Omental fat pad (tissue), 4 donors: ENCODE results near the gene BOLA1. TPM values are rescaled to one million over a fixed set of nuclear protein-coding genes. Genes with fewer than 3 reads are reported as not detected.
"Not testable (repeated sequence)": the region's sequence is repeated elsewhere in the genome, so short reads cannot be mapped to it uniquely, and the experiment has no call there.

ENCODE experiments used
- ATAC-seq: fragments of 150-250 bp; one replicate; pipeline ENCODE4 v1.9.1; 2016; ENCODE audit warnings: mild to moderate bottlenecking, moderate library complexity; ENCODE audit not compliant: low FRiP score
- DNase-seq: peaks from one replicate; pipeline ENCODE4 v3.0.0-alpha.2; 2019; ENCODE audit warnings: low spot score
- total RNA-seq, 4 donors: library from RNA; depleted of rRNA; stranded (reverse); fragments of >200 nt; gene quantifications; one replicate each; pipeline ENCODE4 v1.1.0, GENCODE V29; 2016
- TF ChIP-seq, protein P1 (sequence below), 3 donors: fragments of 450-650 bp; IDR thresholded peaks; one replicate each; pipeline ENCODE4 v1.5.1; 2016 to 2017; ENCODE audit warnings: antibody characterized with exemption in 3 of 3, mild to moderate bottlenecking in 3 of 3, moderate library complexity in 2 of 3

The BOLA1 gene
- total RNA-seq, 4 donors from 2014 or later = 11.5 to 28.8 (median 25.5) TPM

GRCh38 chr1:149877211-149877946 lies 22.0 kb upstream of the BOLA1 start:
- ATAC-seq (no peak), DNase-seq (no peak)
- TF ChIP-seq, protein P1, sequence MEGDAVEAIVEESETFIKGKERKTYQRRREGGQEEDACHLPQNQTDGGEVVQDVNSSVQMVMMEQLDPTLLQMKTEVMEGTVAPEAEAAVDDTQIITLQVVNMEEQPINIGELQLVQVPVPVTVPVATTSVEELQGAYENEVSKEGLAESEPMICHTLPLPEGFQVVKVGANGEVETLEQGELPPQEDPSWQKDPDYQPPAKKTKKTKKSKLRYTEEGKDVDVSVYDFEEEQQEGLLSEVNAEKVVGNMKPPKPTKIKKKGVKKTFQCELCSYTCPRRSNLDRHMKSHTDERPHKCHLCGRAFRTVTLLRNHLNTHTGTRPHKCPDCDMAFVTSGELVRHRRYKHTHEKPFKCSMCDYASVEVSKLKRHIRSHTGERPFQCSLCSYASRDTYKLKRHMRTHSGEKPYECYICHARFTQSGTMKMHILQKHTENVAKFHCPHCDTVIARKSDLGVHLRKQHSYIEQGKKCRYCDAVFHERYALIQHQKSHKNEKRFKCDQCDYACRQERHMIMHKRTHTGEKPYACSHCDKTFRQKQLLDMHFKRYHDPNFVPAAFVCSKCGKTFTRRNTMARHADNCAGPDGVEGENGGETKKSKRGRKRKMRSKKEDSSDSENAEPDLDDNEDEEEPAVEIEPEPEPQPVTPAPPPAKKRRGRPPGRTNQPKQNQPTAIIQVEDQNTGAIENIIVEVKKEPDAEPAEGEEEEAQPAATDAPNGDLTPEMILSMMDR (IDR thresholded peaks at IDR 0.05) = no peak

DNA sequence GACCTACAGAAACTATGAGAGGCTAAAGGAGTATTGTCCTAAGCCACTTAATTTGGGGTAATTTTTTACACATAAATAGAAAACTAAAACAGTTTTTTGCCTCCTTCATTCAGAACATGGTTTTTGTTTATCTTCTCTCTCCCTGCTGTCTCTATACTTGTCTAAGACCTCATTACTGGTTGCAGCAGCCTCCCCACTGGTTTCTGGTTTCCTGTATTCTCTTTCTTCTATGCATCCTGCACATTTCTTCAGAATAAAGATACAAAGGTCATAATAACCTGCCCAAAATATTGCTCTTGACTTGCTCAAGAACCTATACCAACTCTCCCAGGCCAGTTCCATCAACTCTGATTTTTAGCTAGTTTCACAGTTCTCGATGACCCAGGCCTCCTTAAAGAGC lies 19.8 kb upstream of the BOLA1 start:
- ATAC-seq (no peak), DNase-seq (no peak)
- TF ChIP-seq, protein P1 (IDR thresholded peaks at IDR 0.05) = no peak

GRCh38 chr1:149881876-149882275 lies 17.5 kb upstream of the BOLA1 start:
- no peak for ATAC-seq
- TF ChIP-seq, protein P1 (IDR thresholded peaks at IDR 0.05) = no peak
- no peak for DNase-seq

DNA sequence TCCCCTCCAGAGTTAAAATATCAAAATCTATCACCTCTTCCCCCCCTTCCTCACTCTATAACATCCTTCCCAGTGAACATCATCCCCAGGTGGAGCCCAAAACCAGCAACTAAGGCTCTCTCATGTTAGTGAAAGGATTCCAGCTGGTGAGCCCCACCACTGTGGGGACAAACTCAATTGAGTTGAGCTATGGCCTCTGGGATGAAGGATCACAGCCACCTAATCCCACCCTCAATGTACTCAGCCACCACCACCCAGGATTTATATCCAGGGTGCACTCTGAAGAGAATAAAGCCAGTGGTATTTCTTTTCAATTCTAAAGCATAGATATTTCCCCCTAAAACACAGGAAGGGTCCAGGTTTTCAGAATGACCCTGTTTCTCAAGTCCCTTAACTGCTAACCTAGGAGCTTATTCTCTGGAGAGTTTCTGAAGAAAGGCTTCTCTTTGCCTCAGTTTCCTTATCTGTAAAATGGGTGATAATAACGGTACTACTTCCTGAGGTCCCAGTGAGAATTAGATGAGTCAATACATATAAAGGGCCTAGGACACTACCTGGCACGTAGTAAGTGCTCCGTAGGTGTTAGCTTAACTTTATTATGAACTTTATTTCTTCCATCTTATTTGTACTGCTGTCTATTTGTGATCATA lies 15.6 kb upstream of the BOLA1 start:
- TF ChIP-seq, protein P1 (IDR thresholded peaks at IDR 0.05) = no peak
- DNase-seq (no peak), ATAC-seq (no peak)

GRCh38 chr1:149884433-149885338 lies 14.7 kb upstream of the BOLA1 start:
- TF ChIP-seq, protein P1 (IDR thresholded peaks at IDR 0.05) = no peak

GRCh38 chr1:149885339-149886120 lies 13.8 kb upstream of the BOLA1 start:
- ATAC-seq = no peak

More at GRCh38 chr1:149884433-149885338, 14.7 kb upstream of the BOLA1 start:
- no peak for ATAC-seq
- DNase-seq = no peak

DNA sequence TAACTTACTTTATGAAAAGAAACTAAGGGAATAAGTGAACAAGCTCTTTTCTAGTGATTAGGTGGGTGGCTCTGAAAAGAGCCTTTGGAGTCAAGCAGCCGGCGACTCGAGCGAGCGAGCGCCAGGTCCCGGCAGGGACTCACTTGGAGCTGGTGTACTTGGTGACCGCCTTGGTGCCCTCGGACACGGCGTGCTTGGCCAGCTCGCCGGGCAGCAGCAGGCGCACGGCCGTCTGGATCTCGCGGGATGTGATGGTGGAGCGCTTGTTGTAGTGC lies 13.3 kb upstream of the BOLA1 start:
- ATAC-seq, DNase-seq: not testable (repeated sequence)

More at GRCh38 chr1:149885339-149886120, 13.8 kb upstream of the BOLA1 start:
- DNase-seq = peak; percentile 44
- TF ChIP-seq, protein P1 (IDR thresholded peaks at IDR 0.05) = no peak
